Astrocyte (in vitro differentiated cells and primary cell): Measurements from ENCODE around the gene PSD.

Experiments
- CTCF ChIP-seq: IDR thresholded peaks from 2 replicates; pipeline ENCODE4 v1.5.1; 2011; ENCODE audit warnings: low read depth, mild to moderate bottlenecking, inconsistent platforms, low read length, moderate library complexity; ENCODE audit not compliant: insufficient read depth
- EZH2 ChIP-seq: IDR thresholded peaks from 2 replicates; pipeline ENCODE4 v1.6.1; 2012; ENCODE audit warnings: mild to moderate bottlenecking, low read length, inconsistent platforms; ENCODE audit not compliant: insufficient read depth

DNA sequence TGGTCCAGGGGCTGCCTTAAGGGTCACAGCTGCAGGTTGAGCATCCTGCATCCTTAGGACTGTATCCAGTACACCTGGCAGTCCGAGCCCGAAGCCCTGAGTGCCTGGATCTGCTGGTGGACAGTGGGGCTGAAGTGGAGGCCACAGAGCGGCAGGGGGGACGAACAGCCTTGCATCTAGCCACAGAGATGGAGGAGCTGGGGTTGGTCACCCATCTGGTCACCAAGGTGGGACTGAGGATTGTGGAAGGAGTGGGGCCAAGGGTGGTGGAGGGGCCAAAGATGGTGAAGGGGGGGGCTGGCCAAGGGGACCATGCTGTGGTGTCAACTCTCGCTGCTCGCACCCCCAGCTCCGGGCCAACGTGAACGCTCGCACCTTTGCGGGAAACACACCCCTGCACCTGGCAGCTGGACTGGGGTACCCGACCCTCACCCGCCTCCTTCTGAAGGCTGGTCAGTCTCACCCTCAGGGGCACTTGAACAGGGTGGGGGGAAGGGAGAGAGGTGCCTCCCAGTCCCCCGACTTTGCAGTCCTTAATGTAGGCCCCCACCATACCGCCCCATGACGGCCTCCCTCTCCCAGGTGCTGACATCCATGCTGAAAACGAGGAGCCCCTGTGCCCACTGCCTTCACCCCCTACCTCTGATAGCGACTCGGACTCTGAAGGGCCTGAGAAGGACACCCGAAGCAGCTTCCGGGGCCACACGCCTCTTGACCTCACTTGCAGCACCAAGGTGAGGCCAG, 17.8 kb downstream of the PSD start:
- no peak for TF ChIP-seq CTCF
- TF ChIP-seq EZH2: no peak
